SU-DHL-6 (cell line): Measurements from ENCODE around the gene PRLHR.

Experiments used
- H2AFZ ChIP-seq: fragments of 200-600 bp; sonication (generic); 2 replicates; pipeline ENCODE4 v1.6.1; 2014; ENCODE audit warnings: low read depth, mild to moderate bottlenecking, moderate library complexity, mixed read lengths, antibody characterized with exemption, low read length; ENCODE audit not compliant: severe bottlenecking
- H3F3A ChIP-seq: fragments of 200-600 bp; shearing (Covaris generic); 2 replicates; pipeline ENCODE4 v1.6.0; 2016; ENCODE audit warnings: antibody characterized with exemption, mild to moderate bottlenecking; ENCODE audit not compliant: insufficient read depth
- H3K27ac ChIP-seq: fragments of 200-600 bp; sonication (generic); 2 replicates; pipeline ENCODE4 v1.5.1; 2016; ENCODE audit warnings: low read depth, mild to moderate bottlenecking, low read length, moderate library complexity, mixed read lengths
- H3K27me3 ChIP-seq: fragments of 200-600 bp; sonication (generic), shearing (Covaris generic); 2 replicates; pipeline ENCODE4 v1.6.0; 2014; ENCODE audit warnings: mild to moderate bottlenecking, low read length
- H3K36me3 ChIP-seq: fragments of 200-600 bp; sonication (generic); 2 replicates; pipeline ENCODE4 v1.6.1; 2014; ENCODE audit warnings: mild to moderate bottlenecking, low read length, mixed read lengths
- H3K4me2 ChIP-seq: fragments of 300-600, 200-600 bp; shearing (Covaris generic), sonication (generic); 2 replicates; pipeline ENCODE4 v1.6.0; 2014; ENCODE audit warnings: low read length, low read depth, mild to moderate bottlenecking; ENCODE audit not compliant: poor library complexity, severe bottlenecking
- H3K4me3 ChIP-seq: fragments of 200-600 bp; sonication (generic); 2 replicates; pipeline ENCODE4 v1.5.1; 2014; ENCODE audit warnings: antibody characterized with exemption, low read length, mild to moderate bottlenecking, mixed read lengths; ENCODE audit not compliant: insufficient read depth, poor library complexity, severe bottlenecking
- H3K79me2 ChIP-seq: fragments of 200-600 bp; sonication (generic); 2 replicates; pipeline ENCODE4 v1.6.1; 2014; ENCODE audit warnings: mild to moderate bottlenecking, low read length, moderate library complexity; ENCODE audit not compliant: insufficient read depth
- H3K9ac ChIP-seq: fragments of 200-600 bp; sonication (generic); 2 replicates; pipeline ENCODE4 v1.7.0; 2014; ENCODE audit warnings: mild to moderate bottlenecking, low read length
- H3K9me2 ChIP-seq: fragments of 200-600 bp; sonication (generic); replicated peaks from 2 replicates; pipeline ENCODE4 v1.6.1; 2014; ENCODE audit warnings: low read length; ENCODE audit not compliant: insufficient read depth
- H3K9me3 ChIP-seq: fragments of 200-600 bp; sonication (generic); 2 replicates; pipeline ENCODE4 v1.6.1; 2014; ENCODE audit warnings: low read length, mixed read lengths; ENCODE audit not compliant: insufficient read depth
- H4K20me1 ChIP-seq: fragments of 200-600 bp; sonication (generic); 2 replicates; pipeline ENCODE4 v1.6.1; 2014; ENCODE audit warnings: low read depth, mild to moderate bottlenecking, antibody characterized with exemption, low read length, moderate library complexity, mixed read lengths
- CTCF ChIP-seq: fragments of 200-600 bp; sonication (generic); IDR thresholded peaks from one replicate; pipeline ENCODE4 v1.5.1; 2017; ENCODE audit warnings: antibody characterized with exemption, mild to moderate bottlenecking, low read length, moderate library complexity; ENCODE audit not compliant: insufficient read depth, poor library complexity, severe bottlenecking
- EZH2phosphoT487 ChIP-seq: fragments of 200-600 bp; sonication (generic), shearing (Covaris generic); conservative IDR thresholded peaks from 2 replicates; pipeline ENCODE4 v1.6.1; 2018; ENCODE audit warnings: mild to moderate bottlenecking, antibody characterized with exemption, low read length, moderate library complexity, mixed read lengths

The PRLHR gene

DNA sequence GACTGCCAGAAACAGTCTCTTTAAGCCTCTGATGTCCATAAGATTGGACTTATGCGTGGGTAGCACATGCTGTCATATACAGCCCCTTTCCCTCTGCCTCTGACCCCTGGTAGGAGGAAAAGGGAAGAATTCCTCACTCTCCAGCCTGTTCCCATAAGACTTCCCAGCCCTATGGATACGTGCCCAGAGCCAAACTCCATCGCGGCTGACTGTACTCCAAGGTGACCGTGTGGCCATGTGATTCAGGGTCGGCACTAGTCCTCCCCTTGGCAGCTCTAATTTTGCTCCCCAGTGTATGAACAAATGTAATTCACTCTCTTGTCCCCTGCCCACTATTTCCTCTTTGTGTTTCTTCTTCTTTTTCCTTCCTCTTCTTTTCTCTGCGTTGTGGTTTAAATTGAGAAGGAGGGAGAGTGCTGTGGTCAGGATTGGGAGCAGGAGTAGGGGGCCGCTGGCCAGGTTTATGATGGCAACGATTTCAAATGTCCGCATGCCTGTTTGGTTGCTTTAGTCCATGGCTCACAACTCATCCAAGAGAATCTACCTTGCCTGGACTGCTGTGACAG is 43.8 kb downstream of the PRLHR start:
- Histone ChIP-seq H3K27me3 (no peaks in the 10 kb centered on the region), H3K36me3 (no peaks in the 10 kb centered on the region), H3K9me3 (no peaks in the 10 kb centered on the region)

GRCh38 chr10:118547282-118547681 is 48.2 kb downstream of the PRLHR start:
- Histone ChIP-seq H3K9me2 (no peaks in the 10 kb centered on the region), H2AFZ (no peak overlapping the region), H3K36me3 (no peaks in the 10 kb centered on the region), H3F3A (no peaks in the 10 kb centered on the region), H3K27me3 (no peaks in the 10 kb centered on the region), H3K79me2 (no peaks in the 10 kb centered on the region), H3K4me2 (no peak overlapping the region), H3K9me3 (no peaks in the 10 kb centered on the region), H3K4me3 (no peak overlapping the region), H4K20me1 (no peaks in the 10 kb centered on the region), H3K9ac (no peak overlapping the region), H3K27ac (no peak overlapping the region)
- TF ChIP-seq EZH2phosphoT487 (no peak), CTCF (no peak)

More for the DNA sequence above, 43.8 kb downstream of the PRLHR start:
- Histone ChIP-seq H3K27ac (no peak overlapping the region), H3F3A (no peaks in the 10 kb centered on the region), H3K4me2 (no peak overlapping the region), H3K9me2 (no peaks in the 10 kb centered on the region), H4K20me1 (no peaks in the 10 kb centered on the region), H3K79me2 (no peaks in the 10 kb centered on the region), H3K9ac (no peak overlapping the region), H2AFZ (no peak overlapping the region), H3K4me3 (no peak overlapping the region)
- TF ChIP-seq EZH2phosphoT487, result no peak
- TF ChIP-seq CTCF, result no peak

- Histone ChIP-seq H3K27me3 (no peaks in the 10 kb centered on the region), H3K4me2 (no peak overlapping the region), H3K9ac (no peak overlapping the region), H2AFZ (no peak overlapping the region), H3K79me2 (no peaks in the 10 kb centered on the region), H3K4me3 (no peak overlapping the region), H3K36me3 (no peaks in the 10 kb centered on the region), H4K20me1 (no peaks in the 10 kb centered on the region), H3K9me3 (no peaks in the 10 kb centered on the region), H3K27ac (no peak overlapping the region), H3K9me2 (no peaks in the 10 kb centered on the region), H3F3A (no peaks in the 10 kb centered on the region)
- TF ChIP-seq CTCF, result no peak
- no peak for TF ChIP-seq EZH2phosphoT487
Measured at GRCh38 chr10:118546479-118546878, 49.0 kb downstream of the PRLHR start.
